ENCODE data around the gene PALM. TPM values are rescaled to one million over a fixed set of nuclear protein-coding genes. Genes with fewer than 3 reads are reported as not detected.

Gene PALM
- polyA plus RNA-seq, 2 of the 4 experiments (the other 2 are of a cell fraction) = 3.0 to 15.7 TPM

DNA sequence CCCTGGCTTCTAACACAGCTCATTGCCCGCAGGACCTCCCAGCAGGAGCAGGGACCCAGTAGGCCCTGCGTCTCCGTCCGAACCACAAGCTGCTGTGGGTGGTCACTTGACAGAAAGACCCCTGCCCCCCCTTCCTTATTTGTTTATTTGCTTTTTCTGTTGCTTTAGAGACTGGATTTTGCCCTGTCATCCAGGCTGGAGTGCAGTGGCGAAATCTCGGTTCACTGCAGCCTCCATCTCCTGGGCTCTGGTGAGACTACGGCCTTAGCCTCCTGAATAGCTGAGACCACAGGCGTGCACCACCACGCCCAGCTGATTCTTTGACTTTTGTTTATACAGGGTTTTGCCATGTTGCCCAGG is 80.9 kb downstream of the PALM start:
- Histone ChIP-seq H3K4me2 (0 out of 3 replicates have a peak overlapping the region, but pooled peaks have one; percentile 24), H3K4me3 (no peak overlapping the region), H3K9me3 (no peaks in the 10 kb centered on the region), H3K4me1 (peaks cover 29% of the 10 kb centered on the region), H3K27ac (peak overlapping the region; percentile 56 to 93; a peak in 5 of 6 replicates)
- CTCF ChIA-PET = interaction anchor here (0.6 to 1.2 kb wide), 2 partner anchors 20 to 67 kb away, joined by 3 to 4 read pairs; no protein-coding TSS in a partner anchor
- TF ChIP-seq CEBPB (IDR thresholded peaks at IDR 0.05) (0 out of 4 replicates have a peak, but pooled peaks of 1 of the 2 experiments have one; percentile 5), MAFK (IDR thresholded peaks at IDR 0.05; ENCODE audit: partially characterized antibody) (peak; percentile 1), HEYL (CRISPR knock-in tag; IDR thresholded peaks at IDR 0.05) (no peak)
- FAIRE-seq = no peak
- POLR2A ChIA-PET = no interaction called here
- WGBS (ENCODE audit: missing lambda C conversion rate) = 85% methylated on average over 9 of the region's 9 CpGs
- DNase-seq (ENCODE audit: low read depth in 1 of 2, low spot score in 1 of 2) = no peak
- ATAC-seq = peak in 1 of 2 experiments; percentile 13; a peak in 3 of 6 replicates

- Histone ChIP-seq H3K4me1 (peaks cover 32% of the 10 kb centered on the region), H3K9me3 (no peaks in the 10 kb centered on the region), H3K4me2 (peak overlapping the region; percentile 53), H3K4me3 (no peak overlapping the region), H3K27ac (peak overlapping the region; percentile 63 to 93)
- TF ChIP-seq EP300 (IDR thresholded peaks at IDR 0.05) = no peak
- TF ChIP-seq MAZ (IDR thresholded peaks at IDR 0.05; ENCODE audit: borderline replicate concordance, low read depth, low read length) = no peak
- TF ChIP-seq HOXB13 (CRISPR knock-in tag; IDR thresholded peaks at IDR 0.05; ENCODE audit: low read depth) = no peak
- TF ChIP-seq KDM5A (IDR thresholded peaks at IDR 0.05) = no peak
- TF ChIP-seq FOSL2 (IDR thresholded peaks at IDR 0.05) = no peak
- TF ChIP-seq FOSL2 (CRISPR knock-in tag; IDR thresholded peaks at IDR 0.05) = no peak
- TF ChIP-seq TFCP2L1 (CRISPR knock-in tag; IDR thresholded peaks at IDR 0.05) = no peak
- no peak for TF ChIP-seq POLR2A (IDR thresholded peaks at IDR 0.05; ENCODE audit: low read length)
- TF ChIP-seq, protein P1, sequence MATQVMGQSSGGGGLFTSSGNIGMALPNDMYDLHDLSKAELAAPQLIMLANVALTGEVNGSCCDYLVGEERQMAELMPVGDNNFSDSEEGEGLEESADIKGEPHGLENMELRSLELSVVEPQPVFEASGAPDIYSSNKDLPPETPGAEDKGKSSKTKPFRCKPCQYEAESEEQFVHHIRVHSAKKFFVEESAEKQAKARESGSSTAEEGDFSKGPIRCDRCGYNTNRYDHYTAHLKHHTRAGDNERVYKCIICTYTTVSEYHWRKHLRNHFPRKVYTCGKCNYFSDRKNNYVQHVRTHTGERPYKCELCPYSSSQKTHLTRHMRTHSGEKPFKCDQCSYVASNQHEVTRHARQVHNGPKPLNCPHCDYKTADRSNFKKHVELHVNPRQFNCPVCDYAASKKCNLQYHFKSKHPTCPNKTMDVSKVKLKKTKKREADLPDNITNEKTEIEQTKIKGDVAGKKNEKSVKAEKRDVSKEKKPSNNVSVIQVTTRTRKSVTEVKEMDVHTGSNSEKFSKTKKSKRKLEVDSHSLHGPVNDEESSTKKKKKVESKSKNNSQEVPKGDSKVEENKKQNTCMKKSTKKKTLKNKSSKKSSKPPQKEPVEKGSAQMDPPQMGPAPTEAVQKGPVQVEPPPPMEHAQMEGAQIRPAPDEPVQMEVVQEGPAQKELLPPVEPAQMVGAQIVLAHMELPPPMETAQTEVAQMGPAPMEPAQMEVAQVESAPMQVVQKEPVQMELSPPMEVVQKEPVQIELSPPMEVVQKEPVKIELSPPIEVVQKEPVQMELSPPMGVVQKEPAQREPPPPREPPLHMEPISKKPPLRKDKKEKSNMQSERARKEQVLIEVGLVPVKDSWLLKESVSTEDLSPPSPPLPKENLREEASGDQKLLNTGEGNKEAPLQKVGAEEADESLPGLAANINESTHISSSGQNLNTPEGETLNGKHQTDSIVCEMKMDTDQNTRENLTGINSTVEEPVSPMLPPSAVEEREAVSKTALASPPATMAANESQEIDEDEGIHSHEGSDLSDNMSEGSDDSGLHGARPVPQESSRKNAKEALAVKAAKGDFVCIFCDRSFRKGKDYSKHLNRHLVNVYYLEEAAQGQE (IDR thresholded peaks at IDR 0.05) = no peak
- no peak for TF ChIP-seq PHF8 (IDR thresholded peaks at IDR 0.05; ENCODE audit: borderline replicate concordance, low read depth)
- TF ChIP-seq ATOH8 (CRISPR knock-in tag; IDR thresholded peaks at IDR 0.05; ENCODE audit: low read depth) = no peak
- no peak for TF ChIP-seq BHLHE40 (IDR thresholded peaks at IDR 0.05; ENCODE audit: low read depth, low read length)
- TF ChIP-seq CTCF (IDR thresholded peaks at IDR 0.05) = no peak
- no peak for TF ChIP-seq GATA3 (IDR thresholded peaks at IDR 0.05; ENCODE audit: borderline replicate concordance)
- no peak for TF ChIP-seq CEBPB (IDR thresholded peaks at IDR 0.05)
- TF ChIP-seq, protein P2, sequence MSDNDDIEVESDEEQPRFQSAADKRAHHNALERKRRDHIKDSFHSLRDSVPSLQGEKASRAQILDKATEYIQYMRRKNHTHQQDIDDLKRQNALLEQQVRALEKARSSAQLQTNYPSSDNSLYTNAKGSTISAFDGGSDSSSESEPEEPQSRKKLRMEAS (IDR thresholded peaks at IDR 0.05) = no peak
- CTCF ChIA-PET = interaction anchor here (0.6 to 0.8 kb wide), 2 partner anchors 19 to 20 kb away, joined by 3 read pairs; no protein-coding TSS in a partner anchor
- POLR2A ChIA-PET = no interaction called here
- 91% methylated on average over 26 of the region's 26 CpGs for WGBS (ENCODE audit: missing lambda C conversion rate)
- ATAC-seq (no peak), DNase-seq (ENCODE audit: low read depth in 1 of 2, low spot score in 1 of 2) (no peak), FAIRE-seq (no peak)
Measured at GRCh38 chr19:791007-791566, 82.4 kb downstream of the PALM start.

All from A549 (cell line).